HG03135 (cell line): ENCODE results near the gene DYNLRB1.

Source experiments
- ATAC-seq: cut with Tn5 transposase; IDR thresholded peaks from one replicate; pipeline ENCODE4 v1.9.1; 2021; ENCODE audit warnings: mild to moderate bottlenecking, moderate library complexity; ENCODE audit not compliant: unreplicated experiment

The DYNLRB1 gene

DNA sequence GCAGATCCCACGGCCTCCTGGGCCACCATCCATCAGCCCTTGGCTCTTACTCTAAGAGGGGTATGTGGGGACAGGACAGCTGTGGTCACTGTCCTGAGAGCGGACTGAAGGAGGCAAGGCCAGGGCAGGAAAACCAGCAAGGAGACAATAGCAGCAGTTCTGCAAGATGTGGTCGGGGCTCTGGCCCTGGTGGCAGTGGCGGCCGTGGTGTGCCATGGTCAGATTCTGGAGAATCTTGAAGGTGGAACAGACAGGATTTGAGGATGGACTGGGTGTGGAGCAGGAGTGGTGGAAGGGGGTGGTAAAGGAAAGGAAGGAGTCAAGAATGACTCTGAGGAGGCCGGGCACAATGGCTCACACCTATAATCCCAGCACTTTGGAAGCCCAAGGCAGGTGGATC is 36.3 kb downstream of the DYNLRB1 start:
- no peak for ATAC-seq

DNA sequence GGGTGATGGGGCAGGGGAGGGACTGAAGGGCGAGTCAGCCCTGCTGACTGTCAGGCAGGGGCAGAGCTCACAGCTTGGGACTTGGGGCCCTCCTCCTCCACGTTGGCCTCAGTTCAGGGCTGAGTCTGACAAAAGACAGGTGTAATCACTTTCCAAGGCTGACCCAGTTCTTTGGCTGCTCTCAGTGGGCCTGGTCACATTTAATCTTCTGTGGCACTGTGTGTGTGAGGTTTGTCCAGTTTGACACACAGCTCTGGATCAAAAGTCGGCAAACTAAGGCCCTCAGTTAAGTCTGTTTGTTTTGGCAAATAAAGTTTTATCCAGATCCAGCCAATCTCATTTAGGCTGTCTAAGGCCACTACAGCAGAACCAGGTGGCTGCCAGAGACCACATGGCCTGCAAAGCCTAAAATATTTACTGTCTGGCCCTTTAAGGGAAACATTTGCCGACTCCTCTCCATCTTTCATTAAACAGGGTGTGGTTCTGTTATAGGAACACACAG is 37.2 kb downstream of the DYNLRB1 start:
- ATAC-seq = no peak

DNA sequence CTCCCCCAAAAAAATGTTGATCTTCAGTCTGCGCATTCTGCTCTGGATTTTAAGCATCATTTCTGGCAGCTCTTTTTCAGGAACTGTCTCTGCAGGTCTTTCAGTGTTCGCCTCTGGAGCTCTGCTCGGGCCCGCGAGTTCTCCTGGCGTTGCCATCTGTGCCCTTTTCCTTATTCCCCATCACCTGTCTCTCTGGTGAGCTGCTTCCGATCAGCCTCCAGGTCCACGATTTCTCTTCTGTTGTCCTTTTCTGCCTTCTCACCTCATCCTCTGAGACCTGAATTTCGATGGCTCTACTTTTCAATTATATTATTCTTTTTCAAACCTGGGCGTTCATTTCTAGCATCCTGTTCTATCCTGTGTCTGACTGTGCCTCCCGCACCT is 41.7 kb downstream of the DYNLRB1 start:
- no peak for ATAC-seq

DNA sequence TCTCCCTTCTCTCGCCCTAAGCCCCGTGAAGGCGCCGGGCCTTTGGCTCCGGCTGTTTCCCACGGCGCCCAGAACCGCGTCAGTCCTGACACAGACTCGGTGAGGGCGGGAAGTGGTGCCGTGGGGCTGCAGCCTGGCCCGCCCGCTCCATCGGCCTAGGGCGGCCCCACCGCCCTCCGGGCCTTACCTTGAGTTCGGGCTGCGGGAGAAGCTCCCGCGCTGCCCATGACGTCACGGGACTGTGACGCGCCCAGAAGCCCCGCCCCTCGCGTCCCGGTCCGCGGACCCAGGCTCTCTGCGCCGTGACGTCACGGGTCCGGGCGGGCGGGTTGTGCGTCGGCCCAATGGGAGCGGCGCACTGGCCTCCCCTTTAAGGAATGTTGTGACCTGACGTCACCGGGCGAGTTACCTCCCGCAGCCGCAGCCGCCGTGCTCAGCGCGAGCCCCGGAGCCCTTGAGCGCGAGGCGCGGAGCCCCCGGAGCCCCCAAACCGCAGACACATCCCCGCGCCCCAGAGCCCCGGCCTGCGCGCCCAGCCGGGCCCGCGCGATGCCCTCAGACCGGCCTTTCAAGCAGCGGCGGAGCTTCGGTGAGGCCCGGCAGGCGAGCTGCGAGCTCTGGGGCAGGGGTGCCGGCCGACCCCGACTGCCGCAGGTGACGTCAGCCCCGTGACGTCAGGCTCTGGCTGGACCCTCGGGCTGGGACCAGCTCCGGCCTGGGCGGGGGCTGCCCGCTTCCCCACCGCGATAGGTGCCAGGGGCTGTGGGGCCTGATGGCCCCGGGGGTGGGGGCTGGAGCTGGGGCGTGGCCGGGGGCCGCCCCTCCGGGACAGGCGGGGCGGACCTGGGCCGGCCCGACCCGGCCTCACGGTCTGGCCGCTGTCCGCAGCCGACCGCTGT is 42.3 kb downstream of the DYNLRB1 start, which contains the start of gene MAP1LC3A:
MAP1LC3A (plus strand) TSS at position 399 of the 899 bp plus-strand sequence; CDS start at position 550, 151 bp downstream.
- ATAC-seq = no peak

DNA sequence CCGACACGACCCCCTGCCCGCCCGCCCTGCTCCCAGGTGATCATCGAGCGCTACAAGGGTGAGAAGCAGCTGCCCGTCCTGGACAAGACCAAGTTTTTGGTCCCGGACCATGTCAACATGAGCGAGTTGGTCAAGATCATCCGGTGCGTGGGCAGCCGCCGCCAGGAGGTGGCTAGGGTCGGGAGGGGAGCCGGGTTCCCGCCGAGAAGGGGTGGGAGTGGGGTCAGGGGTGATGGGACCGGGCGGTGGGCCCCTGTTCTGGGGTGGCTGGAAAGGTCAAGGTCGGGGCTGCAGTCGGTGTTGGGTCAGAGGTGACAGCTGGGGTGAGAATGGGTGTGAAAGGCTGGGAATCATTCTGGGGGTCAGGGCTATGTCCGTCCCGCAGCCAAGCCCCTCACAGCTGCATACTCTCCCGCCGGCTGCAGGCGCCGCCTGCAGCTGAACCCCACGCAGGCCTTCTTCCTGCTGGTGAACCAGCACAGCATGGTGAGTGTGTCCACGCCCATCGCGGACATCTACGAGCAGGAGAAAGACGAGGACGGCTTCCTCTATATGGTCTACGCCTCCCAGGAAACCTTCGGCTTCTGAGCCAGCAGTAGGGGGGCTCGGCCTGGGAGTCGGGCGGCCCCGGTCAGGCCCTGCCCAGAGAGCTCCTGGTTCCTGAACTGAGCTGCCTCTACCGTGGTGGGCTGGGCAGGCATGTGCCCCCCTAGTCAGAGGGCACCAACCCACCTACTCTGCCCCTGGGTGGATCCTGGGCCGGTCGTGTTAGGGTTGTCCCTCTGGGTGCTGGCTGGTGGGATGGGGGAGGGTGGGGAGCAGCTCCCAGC is 43.3 kb downstream of the DYNLRB1 start:
- ATAC-seq = no peak

DNA sequence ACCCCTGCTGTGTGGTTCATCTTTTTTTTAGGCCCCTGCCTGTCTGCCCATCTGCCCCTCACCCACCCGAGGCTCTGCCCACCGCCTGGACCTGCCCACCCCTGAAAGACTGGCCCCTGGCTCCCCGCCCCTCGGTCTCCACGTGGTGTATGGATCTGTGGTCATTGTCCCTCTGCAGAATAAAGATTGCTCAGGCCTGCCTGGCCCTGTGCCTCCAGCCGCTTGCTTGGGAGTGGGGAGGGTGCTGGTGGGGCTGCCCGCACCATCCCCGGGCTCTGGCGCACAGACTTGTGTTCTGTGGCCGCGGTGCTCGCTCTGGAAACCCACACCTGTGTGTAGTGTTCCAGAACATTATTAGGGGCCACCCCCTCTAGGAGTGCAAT is 43.9 kb downstream of the DYNLRB1 start:
- no peak for ATAC-seq

DNA sequence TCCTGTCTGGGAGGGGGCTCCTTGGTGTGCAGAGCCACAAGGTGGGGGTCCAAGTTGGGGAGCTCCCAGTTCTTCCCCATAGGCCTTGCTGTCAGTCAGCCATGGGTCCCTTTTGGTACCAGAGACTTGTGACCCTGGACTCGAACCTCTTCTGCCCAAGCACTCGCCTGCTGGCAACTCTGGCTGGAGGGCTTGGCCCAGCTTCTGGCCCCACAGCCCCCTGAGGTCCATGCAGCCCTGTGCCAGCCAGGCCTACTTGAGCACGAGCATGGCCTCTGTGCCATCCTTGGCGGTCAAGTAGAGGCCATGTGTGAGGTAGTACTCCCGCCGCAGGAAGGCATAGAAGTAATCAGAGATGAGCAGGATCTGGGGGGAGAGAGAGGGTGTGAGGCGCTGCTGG is 44.4 kb downstream of the DYNLRB1 start:
- no peak for ATAC-seq

DNA sequence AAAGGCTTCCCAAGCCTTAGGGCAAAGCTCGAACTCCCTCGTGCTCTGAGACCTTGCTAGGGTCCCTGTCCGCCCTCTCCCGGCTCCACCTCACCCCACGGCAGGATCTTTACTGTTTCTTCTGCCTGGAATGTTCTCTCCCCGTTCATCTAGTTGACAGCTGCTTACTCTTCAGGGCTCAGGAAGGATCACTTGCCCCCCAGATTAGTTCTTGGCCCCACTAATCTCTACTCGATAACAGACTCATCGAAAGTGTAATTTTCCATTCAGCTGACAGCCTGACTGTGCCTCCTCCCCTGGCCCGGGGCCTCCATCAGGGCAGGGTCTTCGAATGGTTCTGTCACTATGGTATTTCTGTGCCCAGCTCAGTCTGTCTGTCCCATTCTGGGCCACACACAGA is 45.4 kb downstream of the DYNLRB1 start:
- ATAC-seq = no peak

DNA sequence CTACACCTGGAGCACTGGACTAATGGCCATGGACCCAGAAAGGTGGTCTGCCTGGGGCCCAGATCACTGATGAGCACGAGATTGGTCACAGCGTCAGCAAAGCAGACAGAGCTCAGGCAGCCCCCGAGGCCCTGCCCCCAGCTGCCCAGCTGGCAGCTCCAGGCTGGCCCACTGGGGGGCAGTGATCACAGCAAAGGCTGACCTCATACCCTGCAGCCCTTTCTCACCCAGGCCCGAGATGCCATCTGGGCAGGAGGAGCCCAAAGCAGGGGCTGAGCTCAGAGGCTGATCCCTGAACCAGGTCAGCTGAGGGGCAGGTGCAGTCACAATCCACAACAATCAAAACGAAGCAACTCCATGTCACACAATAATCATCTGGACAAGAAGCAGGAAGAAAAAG is 46.4 kb downstream of the DYNLRB1 start:
- ATAC-seq = no peak

DNA sequence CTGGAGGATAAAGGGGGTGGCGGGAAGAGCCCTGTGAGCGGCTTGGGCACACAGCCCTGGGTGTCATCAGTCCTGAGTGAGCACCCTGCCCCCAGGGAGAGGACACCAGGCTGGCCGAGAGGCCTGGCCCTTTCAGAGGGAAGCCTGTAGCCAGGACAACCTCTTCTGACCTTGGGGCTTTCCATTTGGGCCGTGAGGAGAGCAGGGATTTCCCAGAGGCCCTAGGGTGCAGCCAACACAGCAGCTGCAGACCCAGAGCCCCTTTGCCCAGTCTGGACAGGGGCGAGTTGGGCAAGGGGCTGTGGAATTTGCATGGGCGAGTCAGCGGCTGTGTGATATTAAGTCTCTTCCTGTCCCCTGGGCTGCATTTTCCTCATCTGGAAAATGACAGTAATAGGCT is 48.6 kb downstream of the DYNLRB1 start:
- no peak for ATAC-seq

DNA sequence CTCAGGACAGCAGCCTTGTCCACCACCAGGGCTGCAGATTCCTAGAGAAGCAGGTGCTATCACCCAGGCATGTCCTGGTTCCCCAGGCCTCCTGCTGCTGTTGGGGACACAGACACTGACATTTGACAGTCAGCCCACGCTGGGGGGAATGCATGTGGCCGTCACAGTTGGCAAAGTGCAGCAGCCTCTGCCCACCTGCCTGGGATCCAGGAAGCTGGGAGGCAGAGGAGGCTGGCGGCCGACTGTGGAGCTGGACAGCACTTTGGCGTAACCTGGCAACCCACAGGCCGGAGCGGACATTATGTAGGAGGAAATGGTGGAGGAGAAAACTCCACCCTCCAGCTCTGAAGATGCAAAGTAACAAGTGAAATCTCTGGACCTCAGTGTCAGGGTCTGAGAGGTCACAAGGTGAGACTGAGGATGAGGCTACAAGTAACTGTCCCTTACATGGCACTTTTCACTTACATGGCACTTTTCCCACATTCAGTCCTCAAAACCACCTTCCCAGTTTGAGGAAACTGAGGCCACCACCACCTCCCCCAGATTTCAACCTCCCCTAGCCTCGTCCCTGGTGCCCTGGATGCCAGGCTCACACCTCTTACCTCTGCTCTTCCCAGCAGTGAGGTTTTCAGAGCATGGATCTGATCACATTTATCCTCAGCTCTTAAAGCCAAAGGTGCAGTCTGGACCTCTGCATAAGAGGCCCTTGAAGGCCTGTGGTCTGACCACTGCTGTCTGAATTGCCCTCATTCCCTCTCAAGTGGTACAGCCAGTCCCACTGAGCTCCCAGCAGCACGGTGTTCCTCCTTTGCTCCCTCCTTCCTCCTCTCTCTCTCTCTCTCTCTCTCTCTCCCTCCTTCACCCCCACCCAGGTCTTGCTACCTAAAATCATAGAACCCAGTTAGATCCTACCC is 51.0 kb downstream of the DYNLRB1 start:
- no peak for ATAC-seq

DNA sequence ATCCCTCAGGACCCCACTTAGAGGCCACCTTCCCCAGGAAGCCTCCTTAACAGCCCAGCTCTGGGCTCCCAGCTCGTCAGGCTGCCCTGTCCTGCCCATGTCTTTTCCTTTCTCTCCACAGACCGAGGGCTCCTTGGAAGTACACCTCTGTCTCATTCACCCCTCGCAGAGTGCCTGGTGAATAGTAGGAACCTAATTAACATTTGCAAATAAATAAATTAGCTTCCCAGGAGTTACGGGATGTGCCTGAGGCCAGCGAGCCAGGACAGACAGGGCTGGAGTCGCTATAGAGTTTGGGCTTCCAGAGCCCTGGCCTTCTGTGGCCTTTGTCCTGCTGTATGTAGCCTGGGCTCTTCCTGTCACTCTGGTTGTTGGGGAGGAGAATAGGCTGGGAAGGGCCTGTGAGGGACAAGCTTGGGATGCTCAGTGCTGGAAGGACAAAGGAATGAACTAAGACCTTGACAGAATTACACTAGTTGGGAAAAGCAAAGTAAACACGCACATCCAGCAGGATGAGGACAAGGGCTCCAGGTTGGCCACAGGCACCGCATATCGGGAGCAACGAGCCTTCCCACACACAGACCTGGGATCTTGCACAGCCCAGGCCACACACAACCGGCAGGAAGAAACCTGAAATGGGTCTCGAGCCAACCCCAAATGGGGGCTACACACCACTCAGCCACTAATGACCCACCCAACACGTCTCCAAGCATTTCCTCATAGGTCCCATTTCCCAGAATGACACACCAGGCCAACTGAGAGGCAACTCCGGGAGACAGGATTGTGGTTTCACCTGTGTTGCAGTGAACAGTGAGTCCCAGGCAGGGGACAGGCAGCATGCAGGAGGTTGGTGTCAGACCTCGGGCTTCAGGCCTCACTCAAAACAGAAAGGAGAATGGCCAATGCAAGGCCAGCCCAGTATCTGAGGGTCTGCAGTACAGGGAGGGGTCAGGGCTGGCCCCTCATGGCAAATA is 52.0 kb downstream of the DYNLRB1 start:
- ATAC-seq = no peak

DNA sequence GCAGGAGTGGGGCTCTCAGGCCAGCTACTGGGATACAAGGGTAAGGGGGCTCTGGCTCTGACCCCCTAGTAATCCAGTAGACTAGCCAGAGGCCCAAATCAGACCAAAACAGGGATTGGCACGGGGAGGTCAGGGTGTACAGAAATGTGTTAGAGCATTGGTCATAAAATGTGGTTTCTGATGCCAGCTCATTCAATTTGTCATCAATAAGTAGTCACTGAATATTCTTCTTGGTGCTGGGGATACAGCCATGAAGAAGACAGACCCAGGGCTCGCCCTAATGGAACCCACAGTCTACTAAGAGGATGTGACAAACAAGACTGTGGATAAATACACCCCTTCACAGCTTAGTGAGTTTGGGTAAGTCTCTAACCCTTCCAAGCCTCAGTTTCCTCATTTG is 53.4 kb downstream of the DYNLRB1 start:
- no peak for ATAC-seq

DNA sequence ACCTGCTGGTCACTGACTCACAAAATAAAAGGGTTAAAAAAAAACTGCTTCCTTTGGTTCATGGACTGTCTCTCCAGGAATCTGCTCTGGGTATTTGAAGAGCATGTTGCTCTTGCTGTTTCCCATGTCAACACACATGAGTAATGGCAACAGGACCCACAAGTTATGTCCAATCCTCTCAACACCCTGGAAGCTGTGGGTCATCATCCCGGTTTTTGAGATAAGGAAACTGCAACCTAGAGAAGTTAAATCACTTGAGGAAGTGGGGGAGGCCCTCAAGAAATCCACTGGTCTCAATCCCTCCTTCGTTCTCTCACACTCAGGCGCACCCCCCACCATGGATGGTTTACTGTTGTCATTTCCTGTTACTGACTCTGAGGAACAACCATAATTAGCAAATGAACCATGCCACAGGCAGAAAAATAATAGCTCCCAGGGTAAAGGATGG is 54.7 kb downstream of the DYNLRB1 start:
- ATAC-seq = no peak

DNA sequence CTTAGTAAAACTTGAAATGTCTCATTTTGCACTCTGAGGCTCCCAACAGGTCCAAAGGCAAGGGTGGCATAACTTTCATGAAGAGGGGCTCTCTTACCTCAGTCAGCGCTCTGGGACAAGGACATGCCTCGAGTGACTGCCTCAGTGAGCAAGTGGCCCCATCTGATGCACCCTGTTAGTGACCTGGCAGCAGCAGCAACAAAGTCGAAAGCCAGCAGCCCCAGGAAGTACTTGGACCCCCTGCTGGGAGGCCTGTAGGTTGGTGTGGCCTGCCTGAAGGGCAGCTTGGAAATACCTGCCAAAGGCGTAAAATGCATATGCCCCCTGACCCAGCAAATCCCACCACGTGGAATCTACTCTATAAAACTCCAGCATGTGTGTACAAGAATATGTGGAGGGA is 55.5 kb downstream of the DYNLRB1 start:
- ATAC-seq = no peak

DNA sequence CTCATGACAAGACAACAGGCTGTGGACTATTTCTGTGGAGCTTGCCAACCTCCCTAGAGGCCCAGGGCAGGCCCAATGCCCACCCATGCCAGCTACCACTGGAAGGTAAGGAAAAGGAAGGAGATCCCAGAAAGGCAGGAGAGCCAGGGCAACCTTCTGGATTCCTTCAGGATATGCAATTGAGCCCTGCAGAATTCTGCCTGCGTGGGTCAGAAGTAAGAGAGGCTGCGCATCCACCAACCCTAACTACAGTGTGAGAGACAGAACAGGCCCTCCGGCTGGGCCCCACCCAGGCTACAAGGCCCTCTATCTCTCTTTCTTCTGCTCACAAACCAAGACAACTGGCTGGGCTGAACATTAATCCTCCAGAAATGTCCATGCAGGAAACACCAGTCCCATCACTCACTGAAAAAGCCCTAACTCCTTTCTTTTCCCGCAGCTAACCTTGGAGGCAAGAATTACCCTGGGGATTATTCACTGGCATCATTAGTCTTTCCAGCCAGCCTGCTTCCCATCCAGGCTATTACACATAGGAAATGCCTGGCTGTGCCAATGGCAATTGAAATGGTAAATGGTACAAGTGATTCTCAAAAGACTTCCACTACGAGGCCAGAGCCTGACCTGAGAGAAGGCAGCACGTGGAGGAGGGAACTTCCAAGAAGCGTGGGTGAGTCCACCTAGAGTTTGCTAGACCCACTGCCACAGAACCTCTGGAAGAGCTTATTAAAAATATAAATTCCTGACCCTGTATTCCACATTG is 57.5 kb downstream of the DYNLRB1 start:
- no peak for ATAC-seq

DNA sequence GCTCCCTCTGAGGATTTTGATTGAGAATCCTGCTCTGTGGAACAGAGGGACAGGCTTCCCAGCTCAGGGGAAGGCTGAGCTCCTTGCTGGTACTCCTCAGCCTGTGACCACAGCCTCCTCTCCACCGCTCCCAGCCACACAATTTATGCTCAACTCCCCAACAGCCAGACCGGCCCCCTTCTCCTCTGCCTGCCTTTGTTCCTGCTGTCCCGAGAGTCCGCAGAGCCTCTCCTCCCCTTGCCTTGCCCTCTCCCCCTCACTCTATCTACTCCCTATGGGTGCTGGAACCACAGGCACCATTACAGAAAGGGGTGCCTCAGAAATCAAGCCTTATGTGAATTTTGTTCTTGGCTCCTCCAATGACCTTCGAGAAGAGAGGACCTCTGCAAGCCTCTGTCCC is 58.2 kb downstream of the DYNLRB1 start:
- ATAC-seq = no peak

DNA sequence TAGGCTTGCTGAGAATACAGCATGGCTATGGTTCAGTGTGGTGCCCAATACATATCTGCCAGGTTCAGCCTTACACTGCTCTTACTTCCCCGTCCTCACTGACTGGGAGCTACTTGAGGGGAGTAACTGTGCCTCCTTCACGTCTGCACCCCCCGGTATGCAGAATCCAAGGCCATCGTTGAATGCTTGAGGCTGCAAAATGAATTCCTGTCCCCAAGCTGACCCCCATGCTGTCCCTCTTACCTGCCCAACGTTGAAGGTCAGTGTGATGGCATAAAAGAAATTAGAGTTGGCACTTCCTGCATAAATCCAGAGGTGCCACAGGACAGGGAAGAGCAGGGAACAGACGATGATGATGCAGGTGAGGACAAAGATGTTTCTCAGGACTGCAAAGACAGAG is 58.6 kb downstream of the DYNLRB1 start:
- ATAC-seq = no peak

DNA sequence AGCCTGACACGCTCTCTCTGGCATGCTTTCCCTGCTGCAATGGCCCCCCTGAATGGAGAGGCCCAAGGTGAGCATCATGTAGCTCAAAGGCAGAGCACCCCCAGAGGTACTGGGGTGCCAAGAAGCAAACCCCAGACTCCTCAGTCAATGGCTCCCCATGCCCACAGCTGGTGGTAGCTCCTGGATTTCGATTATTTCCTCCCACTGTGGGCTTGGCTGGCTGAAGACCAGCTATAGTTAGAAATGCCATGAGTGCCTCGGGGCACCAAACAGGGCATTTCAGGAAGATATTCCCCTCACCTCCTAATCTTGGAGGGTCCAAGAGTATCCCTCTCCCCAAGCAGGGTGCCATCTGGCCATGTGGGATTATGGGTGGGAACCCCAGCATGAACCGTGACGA is 59.0 kb downstream of the DYNLRB1 start:
- ATAC-seq = no peak
